IMR-90 (cell line): ENCODE results near the gene FAM174B. TPM values are rescaled to one million over a fixed set of nuclear protein-coding genes. Genes with fewer than 3 reads are reported as not detected.
A peak's percentile ranks its signal among the peaks of the same experiment; 100 is the strongest.

Source experiments
- ATAC-seq: fragments of 200-7000 bp; cut with Tn5 transposase; 2 replicates; pipeline ENCODE4 v1.9.1; 2020; ENCODE audit warnings: low read depth, mild to moderate bottlenecking, moderate library complexity
- BruUV-seq: library from RNA; stranded (reverse); fragments of 400-500 nt; replicated peaks from 2 replicates; lab custom pipeline; 2021; lab: Mats Ljungman, UMichigan
- CTCF ChIA-PET: fragments of 300-600 bp; formaldehyde crosslinking; extraction: SDS; loops from one replicate; lab custom pipeline; 2021; ENCODE audit warnings: antibody characterized with exemption; lab: Yijun Ruan, JAX
- POLR2A ChIA-PET: fragments of 300-600 bp; sonication (Branson Sonifier 250); formaldehyde crosslinking; loops from one replicate; lab custom pipeline; 2022; ENCODE audit warnings: antibody characterized with exemption; ENCODE audit not compliant: unreplicated experiment; lab: Charles Lee
- DNase-seq: peaks from one replicate; pipeline ENCODE4 v3.0.0; 2013
- H2AFZ ChIP-seq: replicated peaks from 2 replicates; pipeline ENCODE3; 2013; ENCODE audit warnings: low read length, mild to moderate bottlenecking; ENCODE audit not compliant: poor library complexity
- H2AK5ac ChIP-seq: 2 replicates; pipeline ENCODE4 v1.6.1; 2013; ENCODE audit warnings: low read depth, low read length, inconsistent platforms
- H2AK9ac ChIP-seq: replicated peaks from 2 replicates; pipeline ENCODE3; 2013; ENCODE audit warnings: mild to moderate bottlenecking, low read depth, low read length, moderate library complexity; ENCODE audit not compliant: poor library complexity
- H2BK120ac ChIP-seq: 2 replicates; pipeline ENCODE4 v1.6.1; 2013; ENCODE audit warnings: low read depth, low read length, inconsistent platforms
- H2BK15ac ChIP-seq: 3 replicates; pipeline ENCODE4 v1.6.1; 2013; ENCODE audit warnings: low read depth, low read length, inconsistent platforms
- H2BK20ac ChIP-seq: 2 replicates; pipeline ENCODE4 v1.6.1; 2013; ENCODE audit warnings: low read depth, mild to moderate bottlenecking, inconsistent platforms, low read length, moderate library complexity
- H2BK5ac ChIP-seq: 2 replicates; pipeline ENCODE4 v1.6.1; 2013; ENCODE audit warnings: mild to moderate bottlenecking, low read depth, low read length, inconsistent platforms; ENCODE audit not compliant: poor library complexity, severe bottlenecking
- H3K14ac ChIP-seq: replicated peaks from 2 replicates; pipeline ENCODE4 v1.6.1; 2013; ENCODE audit warnings: low read depth, low read length, inconsistent platforms
- H3K18ac ChIP-seq: 2 replicates; pipeline ENCODE4 v1.6.1; 2013; ENCODE audit warnings: low read depth, low read length, control low read depth
- H3K23ac ChIP-seq: 2 replicates; pipeline ENCODE4 v1.6.1; 2013; ENCODE audit warnings: low read depth, low read length, inconsistent platforms
- H3K27ac ChIP-seq: 2 replicates; pipeline ENCODE4 v1.5.1; 2013; ENCODE audit warnings: mild to moderate bottlenecking, control low read depth, low read length; ENCODE audit not compliant: insufficient read depth
- H3K27me3 ChIP-seq: 2 replicates; pipeline ENCODE4 v1.6.1; 2013; ENCODE audit warnings: low read length; ENCODE audit not compliant: control insufficient read depth, insufficient read depth
- H3K36me3 ChIP-seq: 2 replicates; pipeline ENCODE4 v1.6.1; 2013; ENCODE audit warnings: low read length, mixed read lengths; ENCODE audit not compliant: control insufficient read depth, insufficient read depth
- H3K4ac ChIP-seq: 2 replicates; pipeline ENCODE4 v1.6.1; 2013; ENCODE audit warnings: low read depth, low read length, inconsistent platforms
- H3K4me1 ChIP-seq: 2 replicates; pipeline ENCODE4 v1.6.1; 2013; ENCODE audit warnings: low read length, mixed read lengths; ENCODE audit not compliant: control insufficient read depth, insufficient read depth
- H3K4me2 ChIP-seq: 2 replicates; pipeline ENCODE4 v1.6.1; 2013; ENCODE audit warnings: low read depth, mild to moderate bottlenecking, control low read depth, low read length, moderate library complexity
- H3K4me3 ChIP-seq: 2 replicates; pipeline ENCODE4 v1.5.1; 2013; ENCODE audit warnings: low read depth, mild to moderate bottlenecking, control low read depth, low read length, moderate library complexity; ENCODE audit not compliant: insufficient read depth
- H3K56ac ChIP-seq: 2 replicates; pipeline ENCODE4 v1.6.1; 2013; ENCODE audit warnings: low read length, inconsistent platforms; ENCODE audit not compliant: insufficient read depth; ENCODE audit errors: extremely low read depth
- H3K79me1 ChIP-seq, 2 experiments: 2 replicates each; pipeline ENCODE4 v1.6.1; 2013; ENCODE audit warnings: low read length in 2 of 2, inconsistent platforms in 1 of 2, low read depth in 1 of 2
- H3K9ac ChIP-seq: 2 replicates; pipeline ENCODE4 v1.6.1; 2013; ENCODE audit warnings: low read depth, low read length, control low read depth
- H3K9me1 ChIP-seq: 2 replicates; pipeline ENCODE4 v1.6.1; 2013; ENCODE audit warnings: low read length, inconsistent platforms; ENCODE audit not compliant: insufficient read depth
- H3K9me3 ChIP-seq: 2 replicates; pipeline ENCODE4 v1.6.1; 2013; ENCODE audit warnings: low read length; ENCODE audit not compliant: control insufficient read depth, insufficient read depth
- H4K20me1 ChIP-seq: 2 replicates; pipeline ENCODE4 v1.6.1; 2013; ENCODE audit warnings: low read length, inconsistent platforms; ENCODE audit not compliant: insufficient read depth
- H4K5ac ChIP-seq: 2 replicates; pipeline ENCODE4 v1.6.1; 2013; ENCODE audit warnings: mild to moderate bottlenecking, low read depth, low read length, control low read depth
- H4K8ac ChIP-seq, 2 experiments: 2 replicates each; pipeline ENCODE4 v1.6.1; 2013; ENCODE audit warnings: low read depth in 2 of 2, low read length in 2 of 2, control low read depth in 1 of 2, inconsistent platforms in 1 of 2
- H4K91ac ChIP-seq: 2 replicates; pipeline ENCODE4 v1.6.1; 2013; ENCODE audit warnings: low read depth, low read length, inconsistent platforms; ENCODE audit not compliant: insufficient read depth
- BHLHE40 ChIP-seq: fragments of 150-350 bp; IDR thresholded peaks from 2 replicates; pipeline ENCODE4 v1.6.1; 2016; ENCODE audit warnings: mild to moderate bottlenecking, low read depth, low read length
- CEBPB ChIP-seq: IDR thresholded peaks from 2 replicates; pipeline ENCODE4 v1.6.1; 2012; ENCODE audit warnings: low read depth, low read length, improper control_type of control experiment
- CHD1 ChIP-seq: IDR thresholded peaks from 2 replicates; pipeline ENCODE4 v1.6.1; 2012; ENCODE audit warnings: low read depth, low read length, improper control_type of control experiment
- CTCF ChIP-seq: conservative IDR thresholded peaks from 2 replicates; pipeline ENCODE4 v1.5.1; 2012; ENCODE audit warnings: mild to moderate bottlenecking, low read depth, low read length, improper control_type of control experiment
- ELK1 ChIP-seq: fragments of 150-350 bp; IDR thresholded peaks from 2 replicates; pipeline ENCODE4 v1.6.1; 2016; ENCODE audit warnings: low read depth, mild to moderate bottlenecking, low read length, moderate library complexity, borderline replicate concordance
- FOS ChIP-seq: fragments of 150-350 bp; IDR thresholded peaks from 2 replicates; pipeline ENCODE4 v1.6.1; 2016; ENCODE audit warnings: low read depth, low read length
- MAFK ChIP-seq: IDR thresholded peaks from 2 replicates; pipeline ENCODE4 v1.6.1; 2012; ENCODE audit warnings: low read depth, low read length, improper control_type of control experiment
- MAZ ChIP-seq: IDR thresholded peaks from 2 replicates; pipeline ENCODE4 v1.6.1; 2012; ENCODE audit warnings: low read depth, mild to moderate bottlenecking, low read length, improper control_type of control experiment, moderate library complexity, borderline replicate concordance
- MXI1 ChIP-seq: IDR thresholded peaks from 2 replicates; pipeline ENCODE4 v1.6.1; 2012; ENCODE audit warnings: low read depth, mild to moderate bottlenecking, low read length, moderate library complexity, borderline replicate concordance
- NFE2L2 ChIP-seq: fragments of 150-350 bp; IDR thresholded peaks from 2 replicates; pipeline ENCODE4 v1.6.1; 2016; ENCODE audit warnings: low read depth, mild to moderate bottlenecking, low read length
- POLR2A ChIP-seq: IDR thresholded peaks from 2 replicates; pipeline ENCODE4 v1.6.1; 2012; ENCODE audit warnings: mild to moderate bottlenecking, low read depth, low read length
- RAD21 ChIP-seq: IDR thresholded peaks from 2 replicates; pipeline ENCODE4 v1.6.1; 2012; ENCODE audit warnings: low read length, improper control_type of control experiment
- RCOR1 ChIP-seq: IDR thresholded peaks from 2 replicates; pipeline ENCODE4 v1.6.1; 2012; ENCODE audit warnings: mild to moderate bottlenecking, low read length, improper control_type of control experiment; ENCODE audit not compliant: insufficient replicate concordance
- RFX5 ChIP-seq: IDR thresholded peaks from 2 replicates; pipeline ENCODE4 v1.8.0; 2012; ENCODE audit warnings: low read depth, mild to moderate bottlenecking, low read length, moderate library complexity
- SMC3 ChIP-seq: fragments of 150-350 bp; IDR thresholded peaks from 2 replicates; pipeline ENCODE4 v1.6.1; 2016; ENCODE audit warnings: low read depth, mild to moderate bottlenecking, antibody characterized with exemption, low read length, moderate library complexity
- USF2 ChIP-seq: fragments of 150-350 bp; IDR thresholded peaks from 2 replicates; pipeline ENCODE4 v1.6.1; 2017; ENCODE audit warnings: mild to moderate bottlenecking, antibody characterized with exemption, low read length, low read depth
- WGBS, 2 experiments: methylation state at CpG; one replicate each; pipeline versions ENCODE4 v1.1.5 to v1.1.7; 2013; ENCODE audit warnings: missing lambda C conversion rate in 2 of 2; ENCODE audit not compliant: insufficient read length in 1 of 2; ENCODE audit errors: extremely low coverage in 2 of 2; 5-methylcytosine and 5-hydroxymethylcytosine counted together
- dilution Hi-C: fragments of 300-500 bp; cut with HindIII; formaldehyde crosslinking; loops from one replicate; pipeline ENCODE4 v1.14.3; 2018; ENCODE audit warnings: low sequenced_read_pairs; ENCODE audit not compliant: unreplicated experiment
- in situ Hi-C: fragments of 300-500 bp; cut with MboI; formaldehyde crosslinking; loops from 3 replicates; pipeline ENCODE4 v1.14.3; 2019; ENCODE audit warnings: low sequenced_read_pairs, inconsistent platforms, mixed read lengths
- intact Hi-C: fragments of 100-400 bp; cut with micrococcal nuclease; formaldehyde crosslinking; loops from 2 replicates; pipeline ENCODE4 v1.10.0; 2022
- polyA plus RNA-seq, 3 experiments: library from polyadenylated mRNA; depleted of rRNA; stranded (reverse); fragments of >200 nt; gene quantifications; 2 replicates each; pipeline ENCODE4 v1.2.3, GENCODE V29; 2012; ENCODE audit warnings: low replicate concordance in 1 of 3
- total RNA-seq: library from RNA; depleted of rRNA; stranded (reverse); fragments of >200 nt; gene quantifications from 2 replicates; pipeline ENCODE4 v1.2.3, GENCODE V29; 2012

Gene FAM174B
- total and polyA plus RNA-seq, 2 of the 4 experiments (the other 2 are of a cell fraction), result 0.18 to 0.56 TPM

- H2BK15ac ChIP-seq, result no peak overlapping the region
- H3K36me3 ChIP-seq, result no peaks in the 10 kb centered on the region
- ChIA-PET POLR2A (no interaction called here), CTCF (no interaction called here)
- H2AFZ ChIP-seq, result no peak overlapping the region
- no peak overlapping the region; the same call in 1 of the 2 replicates for H3K18ac ChIP-seq
- H2AK9ac ChIP-seq, result no peak overlapping the region
- H2BK5ac ChIP-seq, result no peak overlapping the region
- H3K56ac ChIP-seq, result no peak overlapping the region
- intact Hi-C loops, result no loop called here
- H4K8ac ChIP-seq, result no peak overlapping the region
- dilution Hi-C loops, result no loop called here
- ATAC-seq, result no peak
- H4K5ac ChIP-seq, result no peak overlapping the region
- H3K9me1 ChIP-seq, result no peaks in the 10 kb centered on the region
- H3K9me3 ChIP-seq, result no peaks in the 10 kb centered on the region
- no peak overlapping the region for H2BK120ac ChIP-seq
- H3K27me3 ChIP-seq, result no peaks in the 10 kb centered on the region; the same call in 1 of the 2 replicates
- no peak for DNase-seq
- peaks cover 8% of the 10 kb centered on the region; the same call in 1 of the 2 replicates for H3K4me1 ChIP-seq
- H3K79me1 ChIP-seq, result no peaks in the 10 kb centered on the region
- TF ChIP-seq NFE2L2 (no peak), RAD21 (no peak), CEBPB (no peak), CTCF (no peak), POLR2A (no peak), USF2 (no peak), CHD1 (no peak), RCOR1 (no peak), FOS (no peak), ELK1 (no peak), RFX5 (no peak), BHLHE40 (no peak), MXI1 (no peak), MAZ (no peak), MAFK (no peak), SMC3 (no peak)
- no peaks in the 10 kb centered on the region for H4K20me1 ChIP-seq
- 60% methylated on average over 2 of the region's 7 CpGs; no CpG with 5 or more reads in 1 of the 2 experiments for WGBS, 2 experiments
- H4K91ac ChIP-seq, result no peak overlapping the region
- no TSS peak for BruUV-seq
- no peak overlapping the region for H3K9ac ChIP-seq
- no peak overlapping the region for H3K4me3 ChIP-seq
- no peak overlapping the region for H2AK5ac ChIP-seq
- H3K4ac ChIP-seq, result no peak overlapping the region
- H3K27ac ChIP-seq, result peak overlapping the region; percentile 66; the same call in 1 of the 2 replicates
- no peak overlapping the region for H2BK20ac ChIP-seq
- no peak overlapping the region; the same call in 1 of the 2 replicates for H3K4me2 ChIP-seq
- H3K14ac ChIP-seq, result no peak overlapping the region
- H3K23ac ChIP-seq, result no peak overlapping the region
- in situ Hi-C loops, result no loop called here
Measured at GRCh38 chr15:92637626-92638025, 17.9 kb downstream of the FAM174B start.
